Colonic mucosa (tissue), 4 donors: ENCODE results near the gene SLC16A5. TPM values are rescaled to one million over a fixed set of nuclear protein-coding genes. Genes with fewer than 3 reads are reported as not detected.

ENCODE experiments used
- DNase-seq: peaks from one replicate; pipeline ENCODE4 v3.0.0-alpha.2; 2020
- H3K27ac ChIP-seq: fragments of 200-600 bp; one replicate; pipeline ENCODE4 v1.8.0; 2021
- H3K27me3 ChIP-seq: fragments of 200-600 bp; one replicate; pipeline ENCODE4 v1.8.0; 2021
- H3K36me3 ChIP-seq: fragments of 200-600 bp; one replicate; pipeline ENCODE4 v1.8.0; 2021
- H3K4me1 ChIP-seq: fragments of 200-600 bp; one replicate; pipeline ENCODE4 v1.8.0; 2021; ENCODE audit warnings: mild to moderate bottlenecking
- H3K4me3 ChIP-seq: fragments of 200-600 bp; one replicate; pipeline ENCODE4 v1.8.0; 2021
- H3K9ac ChIP-seq, 2 donors: one replicate each; pipeline ENCODE4 v1.7.0; 2013; ENCODE audit warnings: control low read depth in 2 of 2, low read depth in 2 of 2, low read length in 2 of 2
- H3K9me3 ChIP-seq: fragments of 200-600 bp; one replicate; pipeline ENCODE4 v1.8.0; 2021
- intact Hi-C: fragments of 100-400 bp; cut with DNase I; formaldehyde crosslinking; loops from one replicate; pipeline ENCODE4 v1.14.1; 2022
- total RNA-seq, 2 donors: library from RNA; stranded (reverse); fragmentation: NEBNext Ultra II Directional in 1 of 2; extraction: Animal tissue kit (Norgen Biotek cat#: 25700) in 1 of 2; gene quantifications; one replicate each; pipeline ENCODE4 v1.2.1, GENCODE V29; 2021
- TF ChIP-seq, protein P1 (sequence below): fragments of 200-600 bp; IDR thresholded peaks from one replicate; pipeline ENCODE4 v1.8.0; 2022; ENCODE audit warnings: antibody characterized with exemption, mild to moderate bottlenecking
- donor health status: healthy.
- donor health status: DM: no; HTN: no; CAD: no.
- donor health status: DM: no; HTN: no; CAD: no.

The SLC16A5 gene
- total RNA-seq, 2 donors from 2014 or later = 19.4 to 50.1 TPM

DNA sequence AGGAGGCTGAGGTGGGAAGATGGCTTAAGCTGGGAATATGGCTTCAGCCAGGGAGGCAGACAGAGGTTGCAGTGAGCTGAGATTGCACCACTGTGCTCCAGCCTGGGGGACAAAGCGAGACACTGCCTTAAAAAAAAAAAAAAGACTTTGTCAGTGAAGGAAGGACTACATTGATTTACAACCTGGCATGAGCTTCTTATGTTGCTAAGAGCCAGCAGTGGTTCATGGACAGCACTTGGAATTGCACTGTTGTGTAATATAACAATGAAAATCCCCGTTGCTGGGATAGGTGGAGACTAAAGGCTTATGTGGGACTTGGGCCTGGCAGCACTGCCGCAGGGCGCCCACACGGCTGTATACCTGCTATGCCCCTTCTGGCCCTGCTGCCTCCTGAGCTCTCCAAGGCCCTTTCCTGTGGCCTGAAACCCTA, 14.1 kb upstream of the SLC16A5 start:
- TF ChIP-seq, protein P1, sequence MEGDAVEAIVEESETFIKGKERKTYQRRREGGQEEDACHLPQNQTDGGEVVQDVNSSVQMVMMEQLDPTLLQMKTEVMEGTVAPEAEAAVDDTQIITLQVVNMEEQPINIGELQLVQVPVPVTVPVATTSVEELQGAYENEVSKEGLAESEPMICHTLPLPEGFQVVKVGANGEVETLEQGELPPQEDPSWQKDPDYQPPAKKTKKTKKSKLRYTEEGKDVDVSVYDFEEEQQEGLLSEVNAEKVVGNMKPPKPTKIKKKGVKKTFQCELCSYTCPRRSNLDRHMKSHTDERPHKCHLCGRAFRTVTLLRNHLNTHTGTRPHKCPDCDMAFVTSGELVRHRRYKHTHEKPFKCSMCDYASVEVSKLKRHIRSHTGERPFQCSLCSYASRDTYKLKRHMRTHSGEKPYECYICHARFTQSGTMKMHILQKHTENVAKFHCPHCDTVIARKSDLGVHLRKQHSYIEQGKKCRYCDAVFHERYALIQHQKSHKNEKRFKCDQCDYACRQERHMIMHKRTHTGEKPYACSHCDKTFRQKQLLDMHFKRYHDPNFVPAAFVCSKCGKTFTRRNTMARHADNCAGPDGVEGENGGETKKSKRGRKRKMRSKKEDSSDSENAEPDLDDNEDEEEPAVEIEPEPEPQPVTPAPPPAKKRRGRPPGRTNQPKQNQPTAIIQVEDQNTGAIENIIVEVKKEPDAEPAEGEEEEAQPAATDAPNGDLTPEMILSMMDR = no peak
- intact Hi-C loops = loop anchor here (5.0 kb wide), 1 partner anchor 34 kb away; the partner anchor contains the start of gene ARMC7
- H3K27me3 ChIP-seq = no peaks in the 10 kb centered on the region
- H3K27ac ChIP-seq = peak overlapping the region; percentile 53
- peak overlapping the region; percentile 47 to 74 for H3K9ac ChIP-seq
- no peaks in the 10 kb centered on the region for H3K36me3 ChIP-seq
- H3K4me1 ChIP-seq = peaks cover 17% of the 10 kb centered on the region
- no peak for DNase-seq
- H3K4me3 ChIP-seq = no peak overlapping the region
- no peaks in the 10 kb centered on the region for H3K9me3 ChIP-seq

DNA sequence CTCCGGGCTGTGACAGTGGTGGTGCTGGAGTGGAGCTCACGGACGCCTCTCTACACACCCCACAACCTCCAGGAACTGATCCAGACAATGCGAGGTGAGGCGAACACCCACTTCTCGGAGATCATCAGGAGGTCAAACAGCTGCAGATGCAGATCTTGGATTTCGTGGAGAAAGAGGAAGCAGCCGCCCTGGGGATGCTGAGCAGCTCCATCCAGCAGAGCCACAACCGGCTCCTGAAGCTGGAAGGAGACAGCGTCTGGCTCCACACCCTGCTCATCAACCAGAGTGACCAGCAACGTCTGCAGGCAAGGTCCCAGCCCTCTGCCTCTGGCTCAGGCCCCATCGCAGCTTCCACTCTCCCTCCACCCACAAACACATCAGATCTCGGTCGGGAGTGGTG, 13.2 kb upstream of the SLC16A5 start:
- TF ChIP-seq, protein P1 = no peak
- Histone ChIP-seq H3K4me1 (peaks cover 24% of the 10 kb centered on the region), H3K9me3 (no peaks in the 10 kb centered on the region), H3K27ac (no peak overlapping the region), H3K9ac (peak overlapping the region in 1 of 2 donors; percentile 74), H3K36me3 (no peaks in the 10 kb centered on the region), H3K27me3 (no peaks in the 10 kb centered on the region), H3K4me3 (no peak overlapping the region)
- no peak for DNase-seq
- intact Hi-C loops = loop anchor here (5.0 kb wide), 1 partner anchor 33 kb away; the partner anchor contains the start of gene ARMC7

DNA sequence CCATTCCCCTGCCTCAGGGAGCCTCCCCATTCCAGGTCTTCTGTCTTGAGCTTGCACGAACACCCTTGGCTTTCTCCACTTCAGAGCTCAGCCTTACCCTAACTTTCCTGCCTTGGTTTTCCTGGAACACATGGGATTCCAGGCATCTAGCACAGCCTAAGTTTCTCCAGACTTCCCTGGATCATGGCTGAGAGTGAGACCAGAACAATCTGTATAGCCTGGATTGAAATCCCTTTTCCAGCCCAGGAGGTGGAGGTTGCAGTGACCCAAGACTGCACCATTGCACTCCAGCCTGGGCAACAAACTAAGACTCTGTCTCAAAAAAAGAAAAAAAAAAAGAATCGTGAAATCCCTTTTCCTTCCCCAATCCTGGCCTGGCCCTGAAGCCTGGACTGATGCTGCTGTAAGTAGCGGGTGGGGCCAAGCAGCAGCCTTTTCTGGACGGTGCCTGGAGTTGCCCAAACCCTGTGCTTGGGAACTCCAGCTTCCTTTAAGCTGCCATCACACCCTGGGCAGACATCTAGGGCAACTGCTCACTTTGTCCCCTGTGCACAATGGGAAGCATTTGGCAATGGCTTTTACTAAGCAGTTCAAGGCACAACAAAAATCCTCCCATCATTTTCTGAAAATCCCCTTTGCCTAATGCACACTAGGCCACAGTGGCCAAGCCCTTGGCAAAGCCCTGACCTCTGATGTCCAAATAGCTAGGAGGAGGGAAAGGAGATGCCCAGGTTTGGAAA, 12.0 kb upstream of the SLC16A5 start:
- TF ChIP-seq, protein P1 = no peak
- Histone ChIP-seq H3K9ac (no peak overlapping the region), H3K27ac (no peak overlapping the region), H3K36me3 (no peaks in the 10 kb centered on the region), H3K9me3 (no peaks in the 10 kb centered on the region), H3K4me1 (peaks cover 24% of the 10 kb centered on the region), H3K4me3 (no peak overlapping the region), H3K27me3 (no peaks in the 10 kb centered on the region)
- DNase-seq = no peak
- intact Hi-C loops = no loop called here

DNA sequence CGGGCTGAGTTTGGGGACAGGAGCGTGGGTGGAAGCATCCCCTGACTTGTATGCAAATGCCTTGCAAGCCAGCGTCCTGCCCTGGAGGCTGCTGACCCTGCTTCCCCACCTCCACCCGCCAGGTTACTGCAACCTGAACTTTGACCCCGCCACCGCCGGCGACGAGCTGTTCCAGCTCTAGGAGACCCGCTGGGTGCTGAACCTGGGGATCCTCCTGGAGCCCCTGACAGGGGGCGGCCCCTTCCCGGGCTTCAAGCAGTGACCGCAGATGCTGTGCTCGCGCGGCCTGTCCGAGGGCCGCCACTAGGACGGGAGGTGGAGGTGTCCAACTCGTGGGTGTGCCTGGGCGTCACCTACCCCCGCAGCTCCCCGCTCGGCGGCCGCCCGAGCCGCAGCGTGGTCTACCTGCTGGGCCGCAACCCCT, 10.7 kb upstream of the SLC16A5 start:
- H3K27me3 ChIP-seq = no peaks in the 10 kb centered on the region
- intact Hi-C loops = no loop called here
- peaks cover 24% of the 10 kb centered on the region for H3K4me1 ChIP-seq
- peak overlapping the region; percentile 33 for H3K4me3 ChIP-seq
- TF ChIP-seq, protein P1 = no peak
- peak; percentile 83 for DNase-seq
- no peaks in the 10 kb centered on the region for H3K9me3 ChIP-seq
- H3K9ac ChIP-seq = peak overlapping the region; percentile 45 to 71
- H3K27ac ChIP-seq = peak overlapping the region; percentile 82
- H3K36me3 ChIP-seq = no peaks in the 10 kb centered on the region

DNA sequence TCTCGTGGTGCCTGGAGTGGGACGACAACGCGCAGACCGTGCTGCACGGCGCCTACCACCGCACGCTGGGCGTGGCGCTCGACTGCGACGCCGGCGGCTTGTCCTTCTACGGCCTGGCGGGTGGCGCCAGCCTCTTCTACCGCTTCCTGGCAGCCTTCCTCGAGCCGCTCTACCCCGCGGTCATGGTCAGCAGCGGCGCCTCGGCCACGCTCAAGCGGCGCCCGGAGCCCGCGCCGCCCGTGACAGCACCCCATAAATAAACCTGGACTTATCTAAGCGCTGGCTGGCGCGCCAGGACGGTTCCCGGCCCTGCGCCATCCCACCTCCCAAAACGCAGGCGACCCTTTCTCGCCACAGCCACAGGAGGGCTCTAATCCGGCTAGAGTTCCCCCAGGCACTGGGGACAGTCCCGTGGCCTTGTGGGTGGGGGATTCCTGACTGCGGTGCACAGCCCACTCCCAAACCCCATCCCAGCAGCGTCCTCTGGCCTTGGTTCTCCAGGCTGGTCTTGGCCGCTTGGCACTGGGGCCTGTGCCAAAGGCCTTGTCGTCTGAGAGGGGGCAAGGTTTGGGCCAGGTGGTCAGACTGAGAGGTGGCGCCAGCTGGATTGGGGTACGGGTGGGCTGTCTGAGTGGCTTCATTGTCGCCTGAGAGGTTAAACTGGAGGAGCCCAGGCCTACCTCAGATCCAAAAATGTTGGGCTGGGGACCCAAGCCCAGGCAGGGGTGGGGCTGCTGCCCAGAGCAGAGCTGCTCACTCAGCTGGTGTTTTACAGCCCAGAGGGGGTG, 10.1 kb upstream of the SLC16A5 start:
- no peaks in the 10 kb centered on the region for H3K27me3 ChIP-seq
- peak; percentile 73 for DNase-seq
- H3K4me3 ChIP-seq = peak overlapping the region; percentile 33
- H3K36me3 ChIP-seq = no peaks in the 10 kb centered on the region
- peak overlapping the region; percentile 45 to 71 for H3K9ac ChIP-seq
- H3K4me1 ChIP-seq = peaks cover 24% of the 10 kb centered on the region
- no peaks in the 10 kb centered on the region for H3K9me3 ChIP-seq
- TF ChIP-seq, protein P1 = no peak
- intact Hi-C loops = no loop called here
- peak overlapping the region; percentile 82 for H3K27ac ChIP-seq
